HG02571 (cell line): ENCODE measurements around the gene SP140L.
"Not testable (repeated sequence)": the region's sequence is repeated elsewhere in the genome, so short reads cannot be mapped to it uniquely, and the experiment has no call there.

Source experiments
- ATAC-seq: cut with Tn5 transposase; IDR thresholded peaks from one replicate; pipeline ENCODE4 v1.9.1; 2021; ENCODE audit warnings: mild to moderate bottlenecking, moderate library complexity; ENCODE audit not compliant: unreplicated experiment

Gene SP140L

GRCh38 chr2:230362030-230362691, 35.2 kb downstream of the SP140L start:
- ATAC-seq, result no peak

- ATAC-seq, result no peak
These were observed 55.1 kb downstream of the SP140L start for GRCh38 chr2:230382108-230382507.

- no peak for ATAC-seq
These were observed 56.5 kb downstream of the SP140L start for GRCh38 chr2:230383453-230383852.

- ATAC-seq, result no peak
These were observed 58.0 kb downstream of the SP140L start for GRCh38 chr2:230384986-230385385.

GRCh38 chr2:230394301-230394700, 67.3 kb downstream of the SP140L start:
- ATAC-seq, result no peak

- ATAC-seq, result not testable (repeated sequence)
These were observed 71.7 kb downstream of the SP140L start for GRCh38 chr2:230398698-230399097.

GRCh38 chr2:230400041-230400440, 73.0 kb downstream of the SP140L start:
- ATAC-seq, result no peak

GRCh38 chr2:230400454-230400853, 73.5 kb downstream of the SP140L start:
- no peak for ATAC-seq

- not testable (repeated sequence) for ATAC-seq
These were observed 74.0 kb downstream of the SP140L start for GRCh38 chr2:230401026-230401425.

- ATAC-seq, result no peak
These were observed 76.8 kb downstream of the SP140L start for GRCh38 chr2:230403746-230404145.

GRCh38 chr2:230405824-230406223, 78.8 kb downstream of the SP140L start:
- ATAC-seq, result no peak

- no peak for ATAC-seq
These were observed 81.3 kb downstream of the SP140L start for GRCh38 chr2:230408244-230408842.

- not testable (repeated sequence) for ATAC-seq
These were observed 82.3 kb downstream of the SP140L start for GRCh38 chr2:230409316-230409715.

- ATAC-seq, result no peak
These were observed 83.3 kb downstream of the SP140L start for GRCh38 chr2:230410263-230410662.

- no peak for ATAC-seq
These were observed 84.0 kb downstream of the SP140L start for GRCh38 chr2:230410861-230411569.

- ATAC-seq, result peak; percentile 46
These were observed 84.8 kb downstream of the SP140L start for GRCh38 chr2:230411570-230412370.

GRCh38 chr2:230412371-230412711, 85.3 kb downstream of the SP140L start:
- ATAC-seq, result no peak

- ATAC-seq, result no peak
These were observed 85.9 kb downstream of the SP140L start for GRCh38 chr2:230412846-230413245.

GRCh38 chr2:230413479-230413878, 86.5 kb downstream of the SP140L start:
- ATAC-seq, result no peak

GRCh38 chr2:230414302-230414701, 87.3 kb downstream of the SP140L start:
- no peak for ATAC-seq

GRCh38 chr2:230416061-230416721, 89.2 kb downstream of the SP140L start, which contains the start of gene SP100:
Gene SP100, plus strand, starts transcription at chr2:230416201. Its CDS starts 96 bp downstream, at chr2:230416297.
- ATAC-seq, result peak; percentile 65
